GM18511 (cell line): ENCODE data around the gene LCE6A.

Experiments used
- ATAC-seq: cut with Tn5 transposase; IDR thresholded peaks from one replicate; pipeline ENCODE4 v1.9.1; 2021; ENCODE audit warnings: mild to moderate bottlenecking, moderate library complexity; ENCODE audit not compliant: unreplicated experiment

LCE6A gene, protein sequence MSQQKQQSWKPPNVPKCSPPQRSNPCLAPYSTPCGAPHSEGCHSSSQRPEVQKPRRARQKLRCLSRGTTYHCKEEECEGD

GRCh38 chr1:152842556-152842955 lies at the start of gene LCE6A:
TSS of gene LCE6A (plus strand) at chr1:152842856. CDS start at chr1:152843521, 665 bp downstream.
- no peak for ATAC-seq

- no peak for ATAC-seq
These were observed 47.0 kb upstream of the LCE6A start for GRCh38 chr1:152795686-152796085.

GRCh38 chr1:152796421-152796820 lies 46.2 kb upstream of the LCE6A start, which contains the start of gene LCE1D:
TSS of gene LCE1D (plus strand) at chr1:152796721. CDS start at chr1:152797795, 1,074 bp downstream.
- ATAC-seq = no peak

- ATAC-seq = no peak
These were observed 41.3 kb upstream of the LCE6A start for GRCh38 chr1:152801333-152801732.

DNA sequence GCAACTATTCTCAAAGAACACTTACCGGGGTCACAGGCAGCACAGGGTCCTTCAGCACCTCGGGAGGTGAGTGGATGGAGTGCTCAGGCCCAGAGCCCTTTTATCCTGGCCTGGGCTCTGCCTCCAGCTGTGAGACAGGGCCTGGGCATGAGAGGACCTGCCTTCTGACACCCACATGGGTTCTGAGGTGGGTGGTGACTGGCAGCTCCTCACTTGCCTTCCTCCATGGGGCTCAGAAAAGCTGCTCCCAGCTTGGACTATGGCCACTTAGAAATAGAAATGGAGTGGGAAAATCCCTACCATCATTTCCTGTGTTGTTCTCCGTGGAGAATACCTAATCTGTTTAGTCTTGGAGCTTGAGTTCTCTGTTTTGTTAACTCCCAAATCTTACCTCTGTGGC lies 36.1 kb upstream of the LCE6A start, which contains the start of gene LCE1C:
Gene LCE1C (minus strand): TSS at position 76 of the 400 bp plus-strand sequence. CDS start 1,173 bp downstream, outside the sequence.
- ATAC-seq = no peak

DNA sequence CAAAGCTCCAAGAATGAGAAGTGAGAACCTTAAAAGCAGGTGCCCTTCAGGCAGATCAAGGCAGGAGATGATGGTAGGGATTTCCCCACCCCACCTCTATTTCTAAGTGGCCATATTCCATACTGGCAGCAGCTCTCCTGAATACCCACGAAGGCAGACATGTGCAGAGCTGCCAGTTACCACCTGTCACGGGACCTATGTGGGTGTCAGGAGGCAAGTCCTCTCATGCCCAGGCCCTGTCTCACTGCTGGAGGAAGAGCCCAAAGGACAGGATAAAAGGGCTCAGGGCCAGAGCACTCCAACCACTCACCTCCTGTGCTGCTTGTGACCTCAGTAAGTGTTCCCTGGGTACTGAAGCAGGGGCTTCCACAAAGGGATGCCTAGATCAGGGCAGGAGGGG lies 31.6 kb upstream of the LCE6A start:
- ATAC-seq = no peak

DNA sequence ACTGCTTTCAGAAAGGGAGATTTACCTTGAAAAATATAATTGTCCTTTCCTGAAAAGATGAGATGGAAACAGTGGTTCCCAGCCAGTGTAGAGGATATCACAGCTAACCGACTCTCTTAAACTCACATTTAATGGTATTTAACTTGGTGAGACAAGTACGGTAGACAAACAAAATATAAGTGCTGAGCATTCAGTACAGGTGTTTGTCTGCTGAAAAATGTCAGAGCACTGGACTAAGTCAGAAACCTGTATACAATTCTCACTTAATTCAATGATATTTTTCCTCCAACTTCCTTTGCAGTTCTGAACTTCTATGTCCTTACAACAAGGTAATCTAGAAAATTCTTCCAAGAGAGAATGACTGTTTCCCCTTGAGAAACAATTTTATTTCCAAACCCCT lies 31.0 kb upstream of the LCE6A start, which contains the start of gene LCE1B:
Gene LCE1B (plus strand): TSS at position 301 of the 400 bp plus-strand sequence. CDS start 476 bp downstream, outside the sequence.
- no peak for ATAC-seq

GRCh38 chr1:152817309-152817708 lies 25.3 kb upstream of the LCE6A start:
- ATAC-seq = no peak

DNA sequence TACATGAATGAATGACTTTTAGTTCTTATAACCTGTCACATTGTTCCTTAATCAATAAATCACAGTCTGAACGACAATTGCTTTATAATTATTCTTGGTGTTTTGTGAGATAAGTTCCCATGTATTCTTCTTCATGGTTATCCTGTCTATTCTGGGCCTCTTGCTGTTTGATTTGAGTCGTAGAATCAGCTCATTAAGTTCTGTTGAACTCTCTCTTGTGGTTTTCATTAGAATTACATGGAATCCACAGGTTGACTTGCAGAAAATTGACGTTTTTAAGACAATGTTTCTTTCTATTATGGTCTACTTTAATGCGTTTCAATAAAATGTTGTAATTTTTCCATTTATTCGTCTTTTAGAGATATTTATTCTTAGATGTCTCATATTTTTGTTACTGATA lies 19.4 kb upstream of the LCE6A start:
- no peak for ATAC-seq

DNA sequence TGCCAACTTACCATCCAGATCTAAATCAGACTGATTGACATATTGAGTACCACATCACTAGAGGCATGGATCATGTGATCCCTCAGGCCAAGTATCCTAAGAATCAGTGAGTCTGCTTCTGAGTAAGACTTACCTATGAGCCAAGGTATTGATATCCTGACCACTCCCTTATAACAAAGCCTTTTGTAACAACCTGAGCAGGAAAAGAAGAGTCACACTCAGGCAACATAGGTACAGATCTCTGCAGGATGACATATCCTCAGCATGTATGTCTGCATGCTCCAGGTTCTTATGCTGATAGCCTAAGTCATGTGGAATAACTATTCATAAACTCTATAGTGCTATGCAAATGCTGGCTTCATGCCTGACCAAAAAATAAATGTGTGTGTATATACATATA lies 17.7 kb upstream of the LCE6A start:
- ATAC-seq = no peak

DNA sequence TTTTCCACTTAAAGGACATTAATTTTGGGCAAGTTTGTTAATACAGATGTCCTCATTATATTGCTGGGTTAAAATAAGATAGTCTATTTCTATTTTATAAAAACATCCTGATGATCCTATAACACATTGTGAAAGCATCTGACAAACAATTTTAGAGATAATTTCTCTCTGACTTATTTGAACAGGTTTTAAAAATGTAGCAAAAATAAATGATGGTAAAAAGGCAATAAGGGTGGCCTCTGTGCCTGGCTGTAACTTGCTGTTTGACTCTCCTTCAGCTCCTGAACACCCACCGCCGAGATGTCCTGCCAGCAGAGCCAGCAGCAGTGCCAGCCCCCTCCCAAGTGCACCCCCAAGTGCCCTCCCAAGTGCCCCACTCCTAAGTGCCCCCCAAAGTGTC lies 15.5 kb upstream of the LCE6A start, which contains the start of gene LCE1A:
Gene LCE1A (plus strand): TSS at position 301 of the 400 bp plus-strand sequence. CDS start 0 bp downstream, at position 301.
- no peak for ATAC-seq

- ATAC-seq = no peak
These were observed 5.8 kb upstream of the LCE6A start for GRCh38 chr1:152836870-152837269.

DNA sequence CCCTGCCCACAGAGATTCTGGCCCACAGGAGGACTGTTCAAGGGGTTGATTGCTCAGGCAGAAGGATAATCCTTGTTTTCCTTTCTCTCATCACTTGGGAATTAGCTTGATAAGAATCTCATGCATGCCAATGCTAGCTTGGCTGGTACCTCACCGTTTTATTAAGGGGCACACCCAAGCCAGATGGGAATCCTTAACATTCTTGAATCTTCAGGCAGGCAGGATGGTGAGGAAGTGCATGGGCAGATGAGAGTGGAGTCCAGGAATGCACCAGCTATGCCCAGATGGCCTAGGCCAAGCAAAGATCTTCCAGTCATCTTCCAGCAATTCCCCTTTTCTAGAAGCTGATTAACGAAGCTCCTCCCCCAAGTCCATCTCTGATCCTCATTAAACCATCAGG lies 13.0 kb downstream of the LCE6A start:
- ATAC-seq = no peak

- no peak for ATAC-seq
These were observed 15.4 kb downstream of the LCE6A start for GRCh38 chr1:152858062-152858461.

GRCh38 chr1:152859696-152860095 lies 17.0 kb downstream of the LCE6A start, which contains the start of gene LCE7A:
TSS of gene LCE7A (plus strand) at chr1:152859996. CDS start at chr1:152860698, 702 bp downstream.
- ATAC-seq = no peak

DNA sequence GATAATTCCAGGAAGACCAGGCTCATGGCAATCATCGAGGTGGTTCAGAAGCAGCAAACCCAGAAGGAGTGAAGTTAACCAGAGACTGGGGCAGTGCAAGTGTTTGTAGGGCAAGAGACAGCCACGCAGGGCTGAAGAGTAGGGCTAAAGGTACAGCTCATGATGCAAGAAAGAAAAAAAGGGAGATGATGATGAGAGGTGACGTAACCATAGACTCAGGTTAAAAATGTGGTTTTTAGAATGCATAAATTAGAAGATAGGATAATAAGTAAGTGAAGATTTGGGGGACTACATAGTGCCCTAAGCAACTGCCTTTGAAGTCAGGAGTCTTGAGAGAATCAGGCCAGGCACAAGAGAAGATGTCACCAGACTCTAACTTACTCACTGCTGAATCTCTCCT lies 17.5 kb downstream of the LCE6A start:
- no peak for ATAC-seq

GRCh38 chr1:152861374-152861773 lies 18.7 kb downstream of the LCE6A start:
- ATAC-seq = no peak

DNA sequence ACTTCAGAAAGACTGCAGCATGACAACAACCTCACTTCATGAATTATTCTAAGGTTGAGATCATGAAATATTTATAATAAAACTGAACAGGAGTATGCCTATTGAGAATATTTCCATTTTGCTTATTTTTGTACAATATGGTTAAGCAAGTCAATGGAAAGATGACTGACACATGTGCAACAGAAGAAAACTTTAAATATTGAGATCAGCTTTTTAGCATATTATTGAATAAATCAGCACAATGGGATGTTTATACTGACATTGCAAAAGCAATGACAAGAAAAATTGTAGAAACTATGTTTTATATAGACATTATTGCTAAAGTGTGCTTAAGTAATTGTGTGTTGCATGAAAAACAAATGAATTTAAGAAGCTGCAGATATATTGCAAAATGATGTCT lies 21.8 kb downstream of the LCE6A start:
- ATAC-seq = no peak

DNA sequence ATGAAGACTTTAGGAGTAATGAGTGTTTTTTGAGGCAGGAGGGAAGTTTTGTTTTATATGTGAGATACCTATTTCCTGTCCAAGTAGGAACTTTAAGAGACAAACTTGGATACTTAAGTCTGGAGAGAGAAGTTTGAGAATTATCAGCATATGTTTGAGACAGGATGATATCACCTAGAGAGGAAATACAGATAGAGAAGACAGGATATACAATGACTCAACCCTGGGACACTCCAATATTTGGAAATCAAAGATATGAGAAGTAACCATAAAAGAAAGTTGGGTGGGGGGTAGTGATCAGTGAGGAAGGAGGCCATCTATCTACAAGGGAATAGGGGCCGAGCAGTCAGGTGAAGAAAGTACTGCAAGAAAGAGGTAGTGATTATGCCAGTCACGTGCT lies 23.7 kb downstream of the LCE6A start:
- no peak for ATAC-seq

- peak; percentile 70 for ATAC-seq
These were observed 27.3 kb downstream of the LCE6A start for GRCh38 chr1:152869808-152870419.

GRCh38 chr1:152870831-152871730 lies 28.4 kb downstream of the LCE6A start:
- no peak for ATAC-seq
